Measurements from ENCODE around the gene DNAJB1.

DNA sequence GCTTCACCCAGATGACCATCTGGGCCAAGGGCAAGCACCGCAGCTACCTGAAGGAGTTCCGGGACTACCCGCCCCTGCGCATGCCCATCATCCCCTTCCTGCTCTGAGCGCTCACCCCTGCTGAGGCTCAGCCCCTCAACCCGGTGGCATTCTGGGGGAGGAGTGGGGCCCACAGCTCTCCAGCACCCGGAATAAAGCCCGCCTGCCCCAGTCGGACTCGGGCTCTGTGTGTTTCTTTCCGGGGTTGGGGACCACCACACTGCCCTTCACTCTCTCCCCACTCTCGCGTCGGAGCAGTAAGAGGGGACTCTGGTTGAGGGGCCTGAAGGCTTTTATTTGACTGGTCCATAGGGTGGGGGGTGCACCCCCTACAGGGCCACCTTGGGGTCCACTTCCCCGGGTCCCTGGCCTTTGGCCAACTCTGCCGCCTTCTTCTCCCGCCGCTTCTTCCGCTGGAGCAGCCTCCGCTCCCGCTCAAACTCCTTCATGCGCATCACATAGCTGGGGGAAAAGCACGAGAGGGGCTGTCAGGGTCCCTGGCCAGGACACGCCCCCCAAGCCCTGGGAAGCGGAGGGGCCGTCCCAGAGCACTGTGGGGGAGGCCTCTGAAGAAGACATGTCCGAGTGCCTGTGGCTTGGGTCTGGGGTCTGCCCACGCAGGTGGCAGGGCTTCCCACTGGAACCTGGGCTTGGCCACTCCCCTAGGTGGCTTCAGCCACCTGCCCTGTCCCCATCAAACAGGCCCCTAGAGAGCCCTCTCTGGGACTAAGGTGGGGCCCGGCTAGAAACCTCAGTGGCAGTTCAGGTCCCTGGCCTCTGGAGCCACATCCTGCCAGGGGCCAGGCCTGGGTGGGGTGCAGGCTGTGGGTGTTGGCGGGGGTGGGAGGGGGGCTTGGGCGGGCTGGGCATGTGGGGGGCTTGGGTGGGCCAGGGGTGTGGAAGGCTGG lies 47.8 kb upstream of the DNAJB1 start:
- TF ChIP-seq, protein P1, sequence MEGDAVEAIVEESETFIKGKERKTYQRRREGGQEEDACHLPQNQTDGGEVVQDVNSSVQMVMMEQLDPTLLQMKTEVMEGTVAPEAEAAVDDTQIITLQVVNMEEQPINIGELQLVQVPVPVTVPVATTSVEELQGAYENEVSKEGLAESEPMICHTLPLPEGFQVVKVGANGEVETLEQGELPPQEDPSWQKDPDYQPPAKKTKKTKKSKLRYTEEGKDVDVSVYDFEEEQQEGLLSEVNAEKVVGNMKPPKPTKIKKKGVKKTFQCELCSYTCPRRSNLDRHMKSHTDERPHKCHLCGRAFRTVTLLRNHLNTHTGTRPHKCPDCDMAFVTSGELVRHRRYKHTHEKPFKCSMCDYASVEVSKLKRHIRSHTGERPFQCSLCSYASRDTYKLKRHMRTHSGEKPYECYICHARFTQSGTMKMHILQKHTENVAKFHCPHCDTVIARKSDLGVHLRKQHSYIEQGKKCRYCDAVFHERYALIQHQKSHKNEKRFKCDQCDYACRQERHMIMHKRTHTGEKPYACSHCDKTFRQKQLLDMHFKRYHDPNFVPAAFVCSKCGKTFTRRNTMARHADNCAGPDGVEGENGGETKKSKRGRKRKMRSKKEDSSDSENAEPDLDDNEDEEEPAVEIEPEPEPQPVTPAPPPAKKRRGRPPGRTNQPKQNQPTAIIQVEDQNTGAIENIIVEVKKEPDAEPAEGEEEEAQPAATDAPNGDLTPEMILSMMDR (IDR thresholded peaks at IDR 0.05 in 4 of 5, conservative IDR thresholded peaks at IDR 0.05 in 1 of 5): no peak
- no peak for TF ChIP-seq POLR2A (IDR thresholded peaks at IDR 0.05)
